AG04450 (cell line): ENCODE results near the gene FOXD4L3. TPM values are rescaled to one million over a fixed set of nuclear protein-coding genes. Genes with fewer than 3 reads are reported as not detected.
"Not testable (repeated sequence)": the region's sequence is repeated elsewhere in the genome, so short reads cannot be mapped to it uniquely, and the experiment has no call there.

Experiments used
- CTCF ChIA-PET: fragments of 300-600, 350-600 bp; formaldehyde crosslinking; extraction: SDS; loops from one replicate; lab custom pipeline; 2022; ENCODE audit warnings: antibody characterized with exemption, inconsistent platforms; lab: Charles Lee
- POLR2A ChIA-PET: fragments of 350-600 bp; formaldehyde crosslinking; extraction: SDS; loops from one replicate; lab custom pipeline; 2021; ENCODE audit warnings: antibody characterized with exemption, inconsistent platforms; lab: Yijun Ruan, JAX
- DNase-seq: peaks from one replicate; pipeline ENCODE4 v3.0.0-alpha.2; 2011; ENCODE audit warnings: low read depth, low spot score
- H3K27ac ChIP-seq: one replicate; pipeline ENCODE4 v1.5.1; 2012; ENCODE audit warnings: low read depth, low read length, control low read depth
- H3K27me3 ChIP-seq: one replicate; pipeline ENCODE4 v1.6.0; 2012; ENCODE audit warnings: low read length; ENCODE audit not compliant: control insufficient read depth, insufficient read depth
- H3K4me3 ChIP-seq: 2 replicates; pipeline ENCODE4 v1.5.1; 2011; ENCODE audit warnings: mild to moderate bottlenecking, low read depth, low read length, control low read depth
- H3K9me3 ChIP-seq: 2 replicates; pipeline ENCODE4 v1.5.1; 2012; ENCODE audit warnings: low read length; ENCODE audit not compliant: control insufficient read depth, insufficient read depth
- polyA plus RNA-seq: library from polyadenylated mRNA; depleted of rRNA; stranded (reverse); fragments of >200 nt; gene quantifications from 2 replicates; pipeline ENCODE4 v1.2.3, GENCODE V29; 2011

Gene FOXD4L3
- polyA plus RNA-seq, 1 experiment: not detected

DNA sequence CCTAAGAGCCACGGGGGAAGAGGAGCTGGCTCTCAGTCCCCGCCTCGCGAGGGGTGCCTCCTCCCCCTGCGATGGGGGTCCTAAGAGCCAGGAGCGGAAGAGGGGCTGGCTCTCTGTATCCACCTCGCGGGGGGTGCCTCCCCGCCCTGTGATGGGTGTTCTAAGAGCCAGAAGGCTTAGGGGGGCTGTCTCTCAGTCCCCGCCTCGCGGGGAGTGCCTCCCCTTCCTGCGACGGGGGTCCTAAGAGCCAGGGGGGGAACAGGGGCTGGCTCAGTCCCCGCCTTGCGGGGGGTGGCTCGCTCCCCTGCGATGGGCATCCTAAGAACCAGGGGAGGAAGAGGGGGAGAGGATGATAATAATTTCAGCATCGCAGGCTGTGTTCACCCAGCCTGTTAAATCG lies 21.9 kb downstream of the FOXD4L3 start:
- H3K27ac ChIP-seq, CTCF ChIA-PET, H3K4me3 ChIP-seq, POLR2A ChIA-PET, H3K27me3 ChIP-seq, DNase-seq, H3K9me3 ChIP-seq: not testable (repeated sequence)

DNA sequence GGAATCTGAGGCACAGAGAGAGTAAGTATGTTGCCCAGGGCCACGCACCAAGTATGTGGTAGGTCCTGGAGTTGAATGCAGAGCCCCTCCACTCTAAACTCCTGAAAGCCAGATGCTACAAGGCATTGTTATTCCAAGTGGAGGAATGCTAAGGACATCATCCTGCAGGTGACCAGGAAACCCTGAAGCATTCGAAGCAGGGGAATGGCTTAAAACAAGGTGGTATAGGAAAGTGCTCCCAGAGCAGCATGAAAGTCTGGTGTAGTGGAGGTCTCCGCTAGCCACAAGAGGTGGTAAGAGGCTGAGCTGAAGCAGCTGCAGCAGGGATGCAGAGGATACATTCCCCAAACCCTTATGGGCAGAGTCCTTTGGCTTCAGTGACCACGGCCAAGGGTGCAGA lies 26.4 kb downstream of the FOXD4L3 start:
- H3K4me3 ChIP-seq, H3K9me3 ChIP-seq, DNase-seq, CTCF ChIA-PET, POLR2A ChIA-PET, H3K27ac ChIP-seq, H3K27me3 ChIP-seq: not testable (repeated sequence)

DNA sequence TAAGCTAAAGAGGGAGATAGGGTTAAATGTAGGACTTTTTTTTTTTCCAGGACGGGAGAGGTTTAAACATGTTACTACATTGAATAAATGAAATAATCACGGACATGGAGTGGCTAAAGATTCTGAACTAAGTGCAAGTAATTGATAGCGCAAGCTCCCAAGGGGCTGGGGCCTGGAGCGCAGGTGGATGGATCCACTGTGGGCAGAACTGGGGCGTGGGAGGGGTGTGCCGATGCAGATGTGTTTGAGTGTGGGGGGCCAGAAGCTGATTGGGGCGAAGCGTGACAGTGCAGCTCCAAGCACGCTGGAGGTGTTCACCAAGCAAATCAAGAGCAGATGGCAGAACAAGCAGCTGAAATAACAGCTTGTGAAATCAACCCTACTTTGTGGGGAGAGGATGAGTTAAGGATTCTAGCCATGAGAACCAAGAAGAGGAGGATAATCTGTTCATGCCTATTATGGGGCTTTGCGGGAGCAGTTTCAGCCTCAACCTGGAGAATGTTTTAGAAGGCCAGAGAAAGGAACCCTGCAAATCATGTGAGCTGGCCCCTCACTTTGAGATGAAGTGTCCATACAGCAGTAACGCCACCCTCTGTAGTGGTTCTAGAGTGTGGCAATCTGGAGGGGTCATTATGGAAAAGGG lies 28.0 kb downstream of the FOXD4L3 start:
- H3K27ac ChIP-seq, POLR2A ChIA-PET, H3K27me3 ChIP-seq, DNase-seq, H3K4me3 ChIP-seq, H3K9me3 ChIP-seq, CTCF ChIA-PET: not testable (repeated sequence)

DNA sequence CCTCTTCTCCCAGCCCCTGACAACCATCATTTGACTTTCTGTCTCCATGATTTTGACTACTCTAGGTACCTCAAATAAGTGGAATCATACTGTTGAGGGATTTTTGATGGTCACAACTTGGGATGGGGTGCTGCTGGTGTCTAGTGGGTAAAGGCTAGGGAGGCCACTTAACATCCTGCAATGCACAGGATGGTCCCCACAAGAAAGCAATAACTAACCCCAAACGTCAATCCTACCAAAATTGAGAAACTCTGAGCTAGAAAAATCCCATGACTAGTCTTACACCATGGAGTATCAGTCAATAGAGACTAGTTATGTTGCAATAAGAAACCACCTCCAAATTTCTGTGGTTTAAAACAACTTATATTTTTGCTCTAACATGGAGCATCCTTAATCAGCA lies 29.5 kb downstream of the FOXD4L3 start:
- POLR2A ChIA-PET: not testable (repeated sequence)

DNA sequence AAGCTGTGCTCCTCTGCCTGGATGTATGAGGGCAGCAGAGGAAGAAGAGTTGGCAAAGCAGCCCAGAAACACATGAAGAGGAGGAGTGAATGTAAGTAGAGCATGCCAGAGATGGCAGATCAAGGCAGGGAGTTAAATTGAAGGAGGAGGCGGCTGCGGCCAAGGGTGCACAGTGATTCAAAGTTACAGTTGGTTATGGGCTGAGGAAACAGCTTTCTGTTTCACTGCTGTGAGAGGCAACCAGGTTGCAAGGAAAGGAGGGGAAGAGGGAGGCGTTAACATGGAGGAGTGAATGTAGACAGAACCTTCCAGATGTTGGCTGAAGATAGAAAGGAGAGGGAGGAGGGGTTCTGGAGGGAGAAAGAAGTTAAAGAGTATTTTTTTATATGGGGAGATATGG lies 33.3 kb downstream of the FOXD4L3 start:
- H3K9me3 ChIP-seq, CTCF ChIA-PET, H3K4me3 ChIP-seq, DNase-seq, H3K27ac ChIP-seq, H3K27me3 ChIP-seq, POLR2A ChIA-PET: not testable (repeated sequence)

More for the DNA sequence above, 29.5 kb downstream of the FOXD4L3 start:
- H3K9me3 ChIP-seq, CTCF ChIA-PET, H3K27ac ChIP-seq, H3K27me3 ChIP-seq, DNase-seq, H3K4me3 ChIP-seq: not testable (repeated sequence)

DNA sequence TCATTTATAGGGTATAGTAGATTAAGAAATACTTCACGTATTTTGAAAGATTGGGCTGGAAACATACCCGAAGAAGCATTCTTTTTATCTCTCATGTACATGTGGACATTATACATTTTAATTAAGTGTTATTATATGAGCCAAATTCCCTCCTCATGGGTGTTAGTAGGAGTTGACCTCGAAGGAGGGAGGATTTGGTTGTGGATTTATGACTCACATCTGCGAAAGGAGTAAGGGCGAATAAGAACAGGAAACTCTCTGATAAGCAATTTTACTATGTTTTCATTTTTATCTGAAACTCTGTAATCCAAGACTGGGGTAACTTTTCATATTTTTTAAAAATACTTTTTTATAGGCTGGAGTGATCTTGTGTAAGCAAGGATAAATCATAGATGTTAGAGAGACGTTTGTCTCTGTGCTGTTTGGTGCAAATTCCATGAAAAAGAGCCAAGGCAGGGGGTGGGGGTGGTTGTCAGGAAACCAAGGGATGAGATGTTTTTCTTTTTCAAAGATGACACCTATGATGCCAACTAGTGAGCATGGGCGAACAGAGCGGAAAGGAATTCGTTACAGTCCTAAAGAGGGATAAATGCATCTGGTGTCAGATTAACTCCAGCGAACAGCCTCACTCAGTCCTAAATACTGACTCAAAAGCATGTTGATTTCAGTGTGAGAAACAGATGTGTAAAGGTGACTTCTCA lies 34.1 kb downstream of the FOXD4L3 start:
- H3K27me3 ChIP-seq, H3K9me3 ChIP-seq, H3K4me3 ChIP-seq, DNase-seq, CTCF ChIA-PET, POLR2A ChIA-PET, H3K27ac ChIP-seq: not testable (repeated sequence)

DNA sequence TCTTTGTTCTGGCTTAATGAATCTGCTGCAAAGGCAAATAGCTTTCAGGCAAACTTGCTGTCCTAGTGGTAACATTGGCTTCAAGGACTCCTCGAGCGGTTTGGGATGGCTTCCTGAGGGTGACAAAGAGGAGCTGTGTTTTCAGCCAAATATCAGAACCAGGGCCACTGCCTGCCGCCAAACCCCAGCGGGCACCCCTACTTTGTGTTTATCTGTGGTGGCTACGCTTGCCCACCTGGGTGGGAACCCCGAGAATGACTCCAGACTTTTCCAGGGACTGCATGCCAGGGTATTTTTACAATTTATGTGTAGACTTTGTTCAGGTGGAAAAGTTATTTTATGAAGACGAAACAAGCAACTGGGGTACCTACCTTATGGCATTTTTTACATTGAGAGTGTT lies 35.3 kb downstream of the FOXD4L3 start:
- H3K4me3 ChIP-seq, H3K9me3 ChIP-seq, CTCF ChIA-PET, H3K27me3 ChIP-seq, DNase-seq, POLR2A ChIA-PET, H3K27ac ChIP-seq: not testable (repeated sequence)

DNA sequence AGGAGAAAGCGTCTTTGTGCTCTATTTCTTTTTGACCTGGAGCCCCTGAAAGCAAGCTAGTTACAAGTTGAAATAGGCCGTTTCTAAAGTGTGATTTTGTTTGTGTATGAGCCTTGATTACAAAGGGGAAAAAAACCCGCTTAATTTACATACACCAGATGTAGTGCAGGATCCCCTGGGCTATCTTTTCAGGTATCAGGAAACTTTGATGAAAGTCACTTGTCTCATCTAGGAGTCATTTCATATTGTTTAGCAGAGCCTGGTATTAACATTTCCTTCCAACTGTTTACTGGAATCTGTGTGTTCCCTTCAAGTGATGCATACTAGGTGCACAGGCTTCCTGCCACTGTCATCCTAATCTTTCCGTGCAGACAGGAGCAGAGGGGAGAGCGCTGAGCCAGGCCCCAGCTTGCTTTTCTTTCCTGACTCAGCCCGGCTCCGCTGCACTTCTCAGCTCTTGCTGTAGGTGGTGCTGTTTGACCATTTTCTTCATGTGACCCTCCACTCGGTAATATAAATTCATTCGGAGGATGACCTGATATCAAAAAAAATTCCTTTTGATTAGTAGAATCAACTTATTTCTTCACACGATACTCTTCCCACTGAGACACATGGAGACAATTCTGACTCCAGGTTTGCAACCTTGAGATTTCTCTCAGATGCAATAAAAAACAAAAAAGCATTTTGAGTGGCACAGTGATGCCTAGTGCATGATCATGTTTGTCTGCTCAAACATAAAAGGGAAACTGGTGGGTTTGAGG lies 39.8 kb downstream of the FOXD4L3 start:
- H3K27me3 ChIP-seq, POLR2A ChIA-PET, H3K27ac ChIP-seq, DNase-seq, H3K4me3 ChIP-seq, H3K9me3 ChIP-seq: not testable (repeated sequence)
- CTCF ChIA-PET: interaction anchor here (1.0 to 1.8 kb wide), 3 partner anchors 241 to 657 kb away, joined by 3 to 7 read pairs (median 5); no protein-coding TSS in a partner anchor

DNA sequence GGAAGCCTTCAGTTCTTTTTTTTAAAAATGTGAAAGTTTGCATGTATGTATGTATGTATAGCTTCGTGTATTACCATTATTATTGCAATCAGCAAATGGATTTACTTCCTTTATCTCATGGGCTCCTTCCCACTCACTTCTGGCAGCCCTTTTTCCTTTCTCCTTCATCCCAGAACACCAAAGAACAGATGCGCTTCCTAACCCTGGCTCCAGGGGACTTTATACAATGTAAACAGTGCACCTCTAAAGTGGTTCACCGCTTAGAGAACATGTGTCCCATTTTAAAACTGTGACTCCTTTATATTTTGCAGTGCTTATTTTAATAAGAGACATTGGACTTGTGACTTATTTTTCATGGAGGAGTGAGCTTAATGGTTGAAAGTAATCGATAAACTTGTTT lies 40.6 kb downstream of the FOXD4L3 start:
- H3K27me3 ChIP-seq, H3K4me3 ChIP-seq, DNase-seq, H3K27ac ChIP-seq, POLR2A ChIA-PET, H3K9me3 ChIP-seq: not testable (repeated sequence)
- CTCF ChIA-PET: interaction anchor here (0.7 to 1.8 kb wide), 5 partner anchors 225 to 1234 kb away, joined by 3 to 7 read pairs (median 5); no protein-coding TSS in a partner anchor

DNA sequence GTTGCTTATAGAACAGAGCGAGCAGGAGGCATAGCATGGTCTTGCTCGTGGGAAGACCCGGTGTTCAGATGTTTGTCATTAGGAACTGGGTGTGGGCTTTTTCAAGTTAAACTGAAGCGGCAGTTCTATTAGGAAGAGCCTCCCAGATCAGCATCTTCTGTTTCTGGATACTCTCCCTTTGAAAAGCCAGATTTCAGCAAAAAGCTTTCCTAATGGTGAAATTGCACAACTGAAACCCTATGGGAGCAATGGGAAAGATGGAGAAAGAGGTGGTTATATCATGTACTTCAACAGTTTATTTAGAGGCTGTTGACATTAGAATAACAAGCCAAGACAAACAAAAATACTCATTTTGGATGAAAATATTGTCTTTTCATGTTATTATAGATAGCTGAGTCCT lies 41.3 kb downstream of the FOXD4L3 start:
- H3K27ac ChIP-seq, H3K9me3 ChIP-seq, DNase-seq, H3K4me3 ChIP-seq, POLR2A ChIA-PET, H3K27me3 ChIP-seq: not testable (repeated sequence)
- CTCF ChIA-PET: interaction anchor here (1.8 kb wide), 1 partner anchor 240 kb away, joined by 5 read pairs; no protein-coding TSS in a partner anchor

DNA sequence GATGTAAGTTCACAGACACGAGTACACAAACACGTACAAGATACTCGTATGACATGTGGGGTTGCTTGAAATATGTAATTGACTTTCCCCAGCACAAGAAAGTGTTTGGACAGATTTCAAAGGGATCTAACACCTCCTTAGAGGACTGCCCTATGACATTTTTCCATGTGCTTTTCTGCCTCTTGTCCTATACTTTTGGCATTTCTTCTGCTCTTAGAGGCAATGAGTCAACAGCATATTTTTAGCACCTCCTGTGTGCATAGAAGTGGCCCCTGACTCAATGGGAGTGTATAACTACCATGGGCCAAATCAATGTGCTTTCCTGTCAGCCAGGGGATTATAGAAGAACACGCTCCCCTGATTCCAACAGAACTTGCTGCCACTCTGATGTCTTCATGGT lies 49.0 kb downstream of the FOXD4L3 start:
- CTCF ChIA-PET, DNase-seq, POLR2A ChIA-PET, H3K9me3 ChIP-seq, H3K27ac ChIP-seq, H3K4me3 ChIP-seq, H3K27me3 ChIP-seq: not testable (repeated sequence)
